Effector CD4-positive, alpha-beta T cell (primary cell): ENCODE measurements around the gene ADAMTS17.

Source experiments
- DNase-seq: peaks from one replicate; pipeline ENCODE4 v3.0.0-alpha.2; 2020

The ADAMTS17 gene

GRCh38 chr15:100266166-100266565, 75.6 kb downstream of the ADAMTS17 start:
- DNase-seq: no peak

DNA sequence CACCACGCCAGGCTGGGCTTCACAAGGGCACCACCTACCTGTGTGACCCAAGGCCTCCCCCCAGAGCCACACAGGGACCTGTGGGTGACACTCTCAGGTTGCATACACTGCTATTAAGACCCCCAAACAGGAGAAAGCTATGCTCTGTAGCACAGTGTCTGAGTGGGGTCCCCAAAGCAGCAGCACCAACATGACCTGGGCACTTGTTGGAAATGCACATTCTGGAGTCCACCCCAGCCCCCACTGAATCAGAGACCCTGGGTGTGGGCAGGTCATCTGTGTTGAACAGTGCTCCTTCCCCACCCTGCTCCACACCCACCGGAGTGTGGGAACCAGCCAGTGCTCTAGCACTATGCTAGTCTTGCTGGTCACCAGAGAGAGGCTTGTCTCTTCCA, 76.1 kb downstream of the ADAMTS17 start:
- DNase-seq: no peak

DNA sequence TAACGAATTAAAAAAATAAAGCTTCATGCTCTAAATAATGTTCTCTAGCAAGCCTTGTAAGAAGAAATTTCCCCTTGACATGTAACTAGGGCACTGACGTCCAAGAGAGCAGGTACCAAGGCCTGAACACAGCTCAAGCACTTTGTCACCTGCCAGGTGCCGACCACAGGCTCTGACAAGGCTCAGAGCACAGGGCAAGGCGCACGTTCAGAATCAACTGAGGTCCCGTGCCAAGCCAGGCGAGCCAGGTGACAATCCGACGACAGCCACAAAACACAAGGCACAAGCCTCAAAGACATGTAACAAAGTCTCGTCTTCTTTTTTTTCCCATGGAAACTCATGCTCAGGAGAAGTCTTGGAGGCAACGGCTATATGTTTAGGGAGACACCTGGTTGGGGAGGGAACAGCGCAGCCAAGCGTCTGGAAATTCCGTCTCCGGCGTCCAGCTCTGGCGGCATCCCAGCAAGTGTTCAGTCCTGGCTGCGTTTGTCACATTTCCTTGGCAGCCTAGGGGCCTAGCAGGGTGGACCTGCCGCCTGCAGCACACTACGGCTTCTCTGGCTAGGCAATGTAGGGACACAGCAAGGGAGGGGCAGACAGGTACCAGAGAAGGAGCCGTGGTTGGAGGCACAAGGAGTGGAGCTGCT, 76.7 kb downstream of the ADAMTS17 start:
- no peak for DNase-seq

GRCh38 chr15:100263721-100264455, 77.9 kb downstream of the ADAMTS17 start:
- no peak for DNase-seq

- DNase-seq: no peak
These were observed 78.7 kb downstream of the ADAMTS17 start for GRCh38 chr15:100263031-100263430.

DNA sequence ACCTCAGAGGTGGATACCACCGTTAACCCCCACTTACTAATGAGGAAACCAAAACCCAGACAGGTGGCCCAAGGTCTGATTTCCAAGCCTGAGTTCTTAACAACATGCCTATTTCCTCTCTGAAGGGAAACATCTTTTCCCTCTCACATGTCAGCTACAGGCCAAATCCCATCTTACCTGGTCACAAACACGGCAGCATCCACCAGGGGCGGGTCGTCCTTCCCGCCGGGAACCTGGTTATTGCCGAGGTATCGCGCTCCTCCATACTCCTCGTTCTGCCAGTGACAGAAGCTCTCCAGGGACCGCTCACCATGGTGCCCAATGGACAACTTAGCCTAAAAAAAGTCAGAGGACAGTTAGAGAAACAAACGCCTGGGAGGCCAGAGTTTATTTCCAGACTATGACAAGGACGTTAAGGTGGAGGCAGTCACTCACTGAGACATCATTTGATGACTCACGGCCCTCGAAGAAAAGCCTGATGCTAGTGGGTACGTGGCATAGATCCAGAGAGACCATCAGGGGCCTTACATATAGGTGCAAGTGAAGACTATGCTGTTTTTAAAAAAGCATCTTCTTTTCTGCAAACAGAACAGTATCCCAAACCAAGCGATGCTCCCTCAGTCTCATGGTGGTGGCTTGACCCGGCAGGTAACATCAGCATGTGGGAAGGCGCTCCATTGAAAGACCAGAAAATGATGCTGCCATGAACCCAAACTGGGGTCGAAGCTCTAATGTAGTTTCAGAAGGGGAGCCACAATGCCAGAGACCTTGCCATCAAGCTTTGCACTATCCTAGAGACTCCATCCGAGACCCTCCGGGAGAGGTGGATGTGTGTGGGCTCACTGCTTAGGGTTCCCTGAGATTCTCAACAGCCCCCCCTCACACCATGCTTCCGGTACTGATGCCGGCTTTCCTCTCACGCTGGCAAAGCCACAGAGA, 80.2 kb downstream of the ADAMTS17 start:
- DNase-seq: no peak

DNA sequence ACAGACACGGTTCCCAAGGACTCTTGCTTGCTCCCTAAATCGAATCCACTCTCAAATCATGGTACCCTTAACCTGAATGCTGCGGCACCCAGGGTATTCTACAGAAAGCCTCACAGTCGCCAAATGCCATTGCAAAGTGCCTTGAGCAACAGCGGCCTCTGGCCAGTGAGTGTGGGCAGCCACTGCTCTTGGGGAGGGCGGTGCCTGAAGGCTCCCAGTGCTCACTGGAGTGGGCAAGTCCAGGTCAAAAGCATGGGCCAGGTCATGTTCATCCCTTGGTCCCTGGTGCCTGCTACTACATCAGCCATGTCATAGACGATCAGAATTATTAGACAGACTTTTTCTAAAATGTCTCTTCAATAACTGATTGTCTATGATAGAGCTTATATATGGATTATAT, 82.5 kb downstream of the ADAMTS17 start:
- DNase-seq: no peak

DNA sequence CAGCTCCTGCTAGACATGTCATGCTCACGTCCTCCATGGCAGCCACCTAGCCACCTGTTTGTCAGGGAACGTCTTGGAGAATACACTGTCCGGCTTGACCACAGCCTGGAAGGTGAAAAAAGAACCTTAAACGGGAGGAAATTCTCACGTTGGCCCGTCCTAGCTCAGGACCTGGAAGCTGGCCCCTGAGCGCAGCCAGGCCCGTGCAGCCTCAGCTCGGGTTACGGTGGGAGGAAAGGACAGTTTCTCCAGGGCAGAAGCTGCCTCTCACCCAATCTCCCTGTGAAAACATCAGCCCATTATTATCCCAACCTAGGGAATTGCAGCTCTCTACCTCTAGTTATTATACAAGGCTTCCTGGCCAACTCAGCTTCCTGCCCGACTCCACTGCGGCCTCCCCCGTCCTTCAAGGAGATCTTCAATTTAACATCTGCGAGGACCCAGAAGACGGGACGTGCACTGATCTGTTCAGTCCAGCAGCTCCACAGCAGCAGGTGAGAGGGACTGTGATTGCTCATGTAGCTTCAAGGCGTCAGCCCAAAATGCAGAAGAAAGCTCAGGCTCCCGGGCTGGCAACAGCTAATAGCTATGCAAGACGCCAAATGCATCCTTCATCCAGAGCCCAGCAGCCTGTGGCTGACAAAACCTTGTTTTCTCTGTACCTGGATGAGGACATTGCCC, 84.7 kb downstream of the ADAMTS17 start:
- no peak for DNase-seq

DNA sequence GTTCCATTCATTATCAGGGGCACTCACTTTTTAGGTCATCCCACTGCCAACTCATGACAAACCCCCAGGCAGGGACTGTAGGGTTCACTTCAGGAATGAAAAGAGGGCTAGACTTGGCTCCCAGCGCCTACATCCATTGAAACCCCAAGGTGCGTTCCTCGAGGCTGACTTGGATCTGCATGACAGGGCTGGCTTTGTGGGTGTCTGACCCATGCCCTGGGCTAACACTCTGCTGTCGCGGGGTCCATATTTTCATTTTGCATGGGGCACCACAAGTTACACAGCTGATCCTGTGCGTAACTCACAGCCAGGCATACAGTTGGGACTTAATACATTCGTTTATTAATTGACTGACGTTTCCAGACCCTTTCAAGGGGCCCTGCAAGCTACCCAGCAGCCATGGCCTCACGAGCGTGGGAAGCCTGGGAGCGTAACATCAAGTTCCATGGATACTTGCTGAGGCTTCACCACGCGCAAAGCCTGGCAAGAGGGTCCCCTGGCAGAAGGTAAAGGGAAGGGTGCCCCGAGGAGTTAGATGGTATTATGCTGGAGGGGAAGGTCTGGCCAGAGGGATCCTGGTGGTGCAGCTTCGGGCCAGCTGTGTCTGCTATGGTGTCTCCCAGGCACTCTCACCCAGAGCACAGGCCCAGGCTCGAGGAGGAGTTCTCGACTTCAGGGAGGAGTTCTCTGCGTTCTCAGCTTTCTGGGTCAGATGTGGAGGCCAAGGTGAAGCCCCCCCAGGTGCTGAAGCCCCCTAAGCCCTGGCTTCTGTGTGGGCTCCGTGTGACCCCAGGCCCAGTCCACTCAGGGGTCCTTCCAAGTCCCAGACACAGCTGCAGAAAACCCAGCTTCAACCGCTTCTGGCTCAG, 85.4 kb downstream of the ADAMTS17 start:
- no peak for DNase-seq

- DNase-seq: no peak
These were observed 86.1 kb downstream of the ADAMTS17 start for GRCh38 chr15:100255644-100256043.

DNA sequence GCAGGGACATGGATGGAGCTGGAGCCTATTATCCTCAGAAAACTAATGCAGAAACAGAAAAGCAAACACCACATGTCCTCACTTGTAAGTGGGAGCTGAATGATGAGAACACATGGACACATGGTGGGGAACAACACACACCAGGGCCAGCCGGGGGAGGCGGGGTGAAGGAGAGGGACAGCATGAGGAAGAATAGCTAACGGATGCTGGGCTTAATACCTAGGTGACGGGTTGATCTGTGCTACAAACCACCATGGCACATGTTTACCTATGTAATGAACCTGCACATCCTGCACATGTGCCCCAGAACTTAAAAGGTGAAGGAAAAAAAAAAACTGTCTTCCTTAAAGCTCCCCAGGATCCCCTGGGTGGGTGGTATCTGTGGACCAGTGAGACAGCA, 87.1 kb downstream of the ADAMTS17 start:
- no peak for DNase-seq

GRCh38 chr15:100254285-100254684, 87.5 kb downstream of the ADAMTS17 start:
- no peak for DNase-seq

DNA sequence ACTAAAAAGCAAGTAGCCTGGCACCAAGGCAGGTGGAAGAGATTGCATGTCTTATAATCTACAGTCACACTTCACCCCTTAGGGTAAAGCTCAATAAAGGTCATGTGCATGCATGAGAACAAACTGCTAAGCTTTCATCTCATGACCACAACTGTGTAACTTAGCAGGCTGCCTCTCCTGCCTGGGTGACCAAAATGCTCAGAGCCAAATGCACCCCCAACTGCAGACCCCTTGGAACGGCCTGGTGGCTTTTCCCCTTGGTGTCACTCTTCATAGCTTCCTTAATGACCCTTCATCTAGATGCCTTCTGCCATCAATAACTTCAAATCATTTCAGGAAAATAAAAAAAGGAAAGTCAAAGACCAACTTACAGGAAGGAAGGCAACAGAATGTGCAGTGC, 88.1 kb downstream of the ADAMTS17 start:
- DNase-seq: no peak

DNA sequence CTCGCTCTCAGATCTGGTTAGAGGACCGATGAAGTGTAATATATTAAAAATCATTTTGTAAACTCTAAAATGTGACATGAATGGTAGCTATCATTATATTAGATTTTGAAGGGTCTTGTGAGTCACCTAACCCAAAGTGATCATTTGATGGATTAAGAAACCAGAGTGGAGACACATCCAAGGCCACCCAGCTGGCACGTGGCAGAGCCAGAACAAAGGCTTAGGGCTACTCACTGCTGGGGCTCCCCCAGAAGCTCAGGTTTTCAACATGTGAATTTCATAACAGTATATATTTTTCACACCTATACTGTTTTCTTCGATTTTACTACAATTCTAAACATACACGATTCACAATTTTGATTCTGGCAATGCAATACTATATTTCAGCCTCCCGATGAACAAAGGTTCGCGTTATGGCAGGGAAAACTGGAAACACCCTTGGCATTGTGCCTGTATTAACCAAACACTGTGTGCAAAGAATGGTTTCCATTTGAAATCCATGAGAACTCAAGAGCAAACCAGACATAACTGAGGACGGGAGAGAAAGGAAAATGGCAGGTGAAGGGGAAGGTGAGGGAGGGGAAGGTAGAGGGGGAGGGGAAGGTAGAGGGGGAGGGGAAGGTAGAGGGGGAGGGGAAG, 88.9 kb downstream of the ADAMTS17 start:
- no peak for DNase-seq

- no peak for DNase-seq
These were observed 89.4 kb downstream of the ADAMTS17 start for GRCh38 chr15:100252359-100252758.

GRCh38 chr15:100250176-100250800, 91.5 kb downstream of the ADAMTS17 start:
- no peak for DNase-seq

DNA sequence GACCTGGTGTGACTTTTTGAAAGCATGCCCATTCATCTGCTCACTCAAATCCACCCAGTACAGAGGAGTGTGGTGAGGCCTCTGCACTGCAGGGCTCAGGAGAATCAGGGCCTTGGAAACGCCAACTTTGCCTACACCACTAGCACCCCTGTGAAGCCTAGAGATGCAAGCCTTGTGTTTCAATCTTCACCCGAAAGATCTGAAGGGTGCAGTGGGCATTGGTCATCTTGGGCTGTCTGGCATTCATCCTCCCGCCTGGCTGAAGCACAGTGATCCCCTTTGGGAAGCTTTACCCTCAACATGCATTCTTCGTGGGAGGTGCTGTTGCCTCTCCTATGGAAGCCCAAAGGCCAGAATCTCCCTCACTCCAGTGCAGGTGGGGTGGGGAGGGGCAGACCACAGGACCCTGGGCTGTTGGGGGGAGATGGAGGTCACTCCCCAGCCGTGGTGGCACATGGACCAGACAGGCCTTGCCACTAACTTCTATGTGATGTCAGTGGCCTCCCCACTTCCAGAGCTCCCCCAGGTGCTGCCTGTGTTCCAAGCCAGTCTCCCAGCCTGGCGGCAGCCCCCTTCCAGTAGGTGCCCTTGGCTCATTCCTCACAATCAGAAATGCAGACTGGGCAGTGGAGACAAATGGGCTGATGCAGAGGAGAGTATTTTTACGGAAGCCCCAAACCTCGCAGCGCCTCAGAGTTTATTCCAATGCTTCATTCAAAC, 92.5 kb downstream of the ADAMTS17 start:
- no peak for DNase-seq

DNA sequence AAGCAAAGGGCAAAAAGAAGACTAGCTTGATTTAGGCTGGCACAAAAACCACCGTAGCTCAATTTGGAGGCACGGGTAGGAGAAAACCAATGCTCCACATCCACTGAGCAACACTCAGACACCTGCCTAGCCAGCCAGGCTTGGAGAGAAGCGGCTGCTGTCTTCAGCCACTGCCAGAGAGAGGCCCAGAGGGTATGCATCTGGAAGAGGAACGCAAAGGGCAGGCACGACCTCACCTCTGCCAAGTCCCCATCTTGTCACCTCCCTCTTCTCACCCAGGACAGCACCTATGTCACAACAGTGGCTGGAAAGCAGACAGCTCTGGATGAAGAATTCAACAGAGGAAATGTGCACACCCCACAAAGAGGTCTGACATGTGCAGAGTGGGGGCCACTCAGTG, 93.5 kb downstream of the ADAMTS17 start:
- DNase-seq: no peak

- no peak for DNase-seq
These were observed 94.2 kb downstream of the ADAMTS17 start for GRCh38 chr15:100247228-100248225.
